Left lung (tissue), 10 donors: ENCODE data around the gene HFM1. TPM values are rescaled to one million over a fixed set of nuclear protein-coding genes. Genes with fewer than 3 reads are reported as not detected.
A peak's percentile ranks its signal among the peaks of the same experiment; 100 is the strongest.

Experiments
- ATAC-seq: fragments of 200-7000 bp; cut with Tn5 transposase; one replicate; pipeline ENCODE4 v1.9.1; 2020; ENCODE audit warnings: moderate library complexity
- DNase-seq, 4 donors: peaks; one replicate each; pipeline ENCODE4 v3.0.0-alpha.2; 2013 to 2020
- H3K27ac ChIP-seq, 2 donors: fragments of 200-600 bp; sonication (generic) in 1 of 2; one replicate each; pipeline versions ENCODE4 v1.5.0 to v1.8.0; 2020 to 2021
- H3K27me3 ChIP-seq, 2 donors: fragments of 200-600 bp; sonication (generic) in 1 of 2; one replicate each; pipeline versions ENCODE4 v1.5.0 to v1.8.0; 2020 to 2021
- H3K36me3 ChIP-seq, 2 donors: fragments of 200-600 bp; sonication (generic) in 1 of 2; one replicate each; pipeline versions ENCODE4 v1.5.0 to v1.8.0; 2020 to 2021
- H3K4me1 ChIP-seq, 2 donors: fragments of 200-600 bp; one replicate each; pipeline ENCODE4 v1.8.0; 2021
- H3K4me3 ChIP-seq, 2 donors: fragments of 200-600 bp; sonication (generic) in 1 of 2; one replicate each; pipeline versions ENCODE4 v1.5.0 to v1.8.0; 2020 to 2021; ENCODE audit warnings: mild to moderate bottlenecking in 1 of 2
- H3K9me3 ChIP-seq, 2 donors: fragments of 200-600 bp; sonication (generic) in 1 of 2; one replicate each; pipeline versions ENCODE4 v1.5.0 to v1.8.0; 2020 to 2021
- CTCF ChIP-seq, 2 donors: fragments of 200-600 bp; sonication (generic) in 1 of 2; IDR thresholded peaks; one replicate each; pipeline versions ENCODE4 v1.5.0 to v1.8.0; 2021; ENCODE audit warnings: antibody characterized with exemption in 2 of 2
- intact Hi-C, 2 donors: fragments of 100-400 bp; cut with DNase I; formaldehyde crosslinking; loops; one replicate each; pipeline versions ENCODE4 v1.11.2 to v1.14.2; 2022
- polyA plus RNA-seq, 6 donors: library from polyadenylated mRNA; unstranded; fragments of 120-200 nt; gene quantifications; one replicate each; pipeline ENCODE4 v1.2.1, GENCODE V29; 2013; ENCODE audit not compliant: insufficient read length in 6 of 6
- total RNA-seq, 2 donors: library from RNA; stranded (reverse); fragmentation: NEBNext Ultra II Directional; extraction: Animal tissue kit (Norgen Biotek cat#: 25700); gene quantifications; one replicate each; pipeline ENCODE4 v1.2.1, GENCODE V29; 2021
- donor health status: DM: no; HTN: yes; CAD: no.
- donor health status: DM: no; HTN: no; CAD: no.

The HFM1 gene
- total and polyA plus RNA-seq, 8 donors = 0.58 to 14.7 (median 9.4) TPM

DNA sequence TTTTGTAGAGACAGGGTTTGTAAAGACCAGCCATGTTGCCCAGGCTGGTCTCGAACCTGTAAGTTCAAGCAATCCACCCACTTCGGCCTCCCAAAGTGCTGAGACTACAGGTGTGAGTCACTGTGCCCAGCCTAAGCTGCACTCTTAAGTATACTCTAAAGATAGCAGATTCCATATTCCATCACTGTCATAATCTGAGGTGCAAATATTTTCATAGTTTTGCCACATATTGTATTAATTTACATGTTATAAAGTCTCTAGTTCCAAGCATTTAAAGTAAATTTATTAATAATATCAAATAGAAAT is 121.3 kb downstream of the HFM1 start:
- ATAC-seq (no peak), DNase-seq (no peak)
- Histone ChIP-seq H3K9me3 (no peaks in the 10 kb centered on the region), H3K36me3 (no peaks in the 10 kb centered on the region), H3K4me3 (no peak overlapping the region), H3K27ac (no peak overlapping the region), H3K27me3 (no peaks in the 10 kb centered on the region), H3K4me1 (no peaks in the 10 kb centered on the region)
- no peak for TF ChIP-seq CTCF (IDR thresholded peaks at IDR 0.05)
- intact Hi-C loops = no loop called here

- TF ChIP-seq CTCF (IDR thresholded peaks at IDR 0.05) = peak; percentile 53 to 64
- H3K4me1 ChIP-seq = no peaks in the 10 kb centered on the region
- H3K27me3 ChIP-seq = no peaks in the 10 kb centered on the region
- DNase-seq (peak in 2 of 4 donors; percentile 58 to 79), ATAC-seq (peak; percentile 91)
- H3K9me3 ChIP-seq = no peaks in the 10 kb centered on the region
- H3K4me3 ChIP-seq = no peak overlapping the region
- intact Hi-C loops = no loop called here
- no peaks in the 10 kb centered on the region for H3K36me3 ChIP-seq
- H3K27ac ChIP-seq = no peak overlapping the region
Measured at GRCh38 chr1:91282695-91283420, 121.8 kb downstream of the HFM1 start.

DNA sequence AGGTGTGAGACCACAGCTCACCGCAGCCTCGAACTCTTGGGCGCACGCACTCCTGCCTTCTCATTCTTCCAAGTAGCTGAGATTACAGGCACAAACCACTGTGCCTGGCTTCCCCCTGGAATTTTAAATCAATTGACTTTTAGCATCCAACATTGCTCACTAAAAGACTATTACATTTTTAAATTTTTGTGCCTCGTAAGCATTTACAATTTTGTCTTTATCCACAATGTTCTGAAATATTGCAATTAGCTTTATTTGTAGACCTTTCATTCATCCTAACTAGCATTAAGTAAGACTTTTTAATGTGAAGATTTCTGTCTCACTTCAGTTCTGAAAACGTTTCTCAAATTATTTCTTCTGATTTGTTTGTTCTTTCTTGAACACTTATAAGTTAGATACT is 122.9 kb downstream of the HFM1 start:
- Histone ChIP-seq H3K27me3 (no peaks in the 10 kb centered on the region), H3K9me3 (no peaks in the 10 kb centered on the region), H3K27ac (no peak overlapping the region), H3K36me3 (no peaks in the 10 kb centered on the region), H3K4me1 (no peaks in the 10 kb centered on the region), H3K4me3 (no peak overlapping the region)
- intact Hi-C loops = no loop called here
- ATAC-seq = no peak
- TF ChIP-seq CTCF (IDR thresholded peaks at IDR 0.05) = no peak
- no peak for DNase-seq

GRCh38 chr1:91278754-91279153 is 125.9 kb downstream of the HFM1 start:
- peak in 2 of 4 donors; percentile 14 to 31 for DNase-seq
- intact Hi-C loops = no loop called here
- Histone ChIP-seq H3K27me3 (no peaks in the 10 kb centered on the region), H3K36me3 (no peaks in the 10 kb centered on the region), H3K27ac (no peak overlapping the region), H3K9me3 (no peaks in the 10 kb centered on the region), H3K4me3 (no peak overlapping the region), H3K4me1 (no peaks in the 10 kb centered on the region)
- peak; percentile 35 for ATAC-seq
- TF ChIP-seq CTCF (IDR thresholded peaks at IDR 0.05) = no peak

DNA sequence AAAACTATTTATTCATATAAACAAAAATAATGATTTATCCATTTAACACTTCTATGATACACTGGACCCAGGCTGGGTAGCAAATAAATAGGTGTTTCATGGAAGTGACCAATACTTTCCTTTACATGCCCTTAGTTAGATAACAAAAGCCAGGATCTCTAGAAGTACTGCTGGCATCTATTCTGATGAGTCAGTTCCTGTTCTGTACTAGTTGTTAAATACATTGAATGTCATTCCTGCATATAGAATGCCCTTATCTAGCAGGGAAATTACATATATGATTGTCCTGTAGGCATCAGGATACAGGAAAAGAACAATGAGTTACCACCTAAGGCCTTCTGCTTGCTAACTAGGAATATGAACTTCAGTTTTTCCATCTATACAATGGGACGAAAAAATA is 130.8 kb downstream of the HFM1 start:
- intact Hi-C loops = no loop called here
- Histone ChIP-seq H3K4me3 (no peak overlapping the region), H3K27ac (no peak overlapping the region), H3K27me3 (no peaks in the 10 kb centered on the region), H3K36me3 (no peaks in the 10 kb centered on the region), H3K4me1 (no peaks in the 10 kb centered on the region), H3K9me3 (no peaks in the 10 kb centered on the region)
- ATAC-seq (no peak), DNase-seq (no peak)
- TF ChIP-seq CTCF (IDR thresholded peaks at IDR 0.05) = no peak
